SW480 (cell line): ENCODE data around the gene ATAD5.
"Not testable (repeated sequence)": the region's sequence is repeated elsewhere in the genome, so short reads cannot be mapped to it uniquely, and the experiment has no call there.

Experiments
- DNase-seq: peaks from one replicate; pipeline ENCODE4 v3.0.0-alpha.2; 2016; ENCODE audit warnings: low spot score

Gene ATAD5

DNA sequence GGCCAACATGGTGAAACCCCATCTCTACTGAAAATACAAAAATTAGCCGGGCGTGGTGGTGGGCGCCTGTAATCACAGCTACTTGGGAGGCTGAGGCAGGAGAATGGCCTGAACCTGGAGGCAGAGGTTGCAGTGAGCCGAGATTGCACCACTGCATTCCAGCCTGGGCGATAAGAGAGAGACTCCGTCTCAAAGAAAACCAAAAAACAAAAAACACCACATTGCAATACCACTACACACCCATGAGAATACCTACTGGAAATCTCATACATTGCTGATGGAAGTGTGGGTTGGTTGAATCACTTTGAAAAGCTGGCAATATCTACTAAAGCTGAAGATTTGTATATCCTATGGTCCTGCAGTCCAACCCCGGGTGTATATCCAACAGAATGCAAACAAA, 78.4 kb downstream of the ATAD5 start:
- DNase-seq: not testable (repeated sequence)

DNA sequence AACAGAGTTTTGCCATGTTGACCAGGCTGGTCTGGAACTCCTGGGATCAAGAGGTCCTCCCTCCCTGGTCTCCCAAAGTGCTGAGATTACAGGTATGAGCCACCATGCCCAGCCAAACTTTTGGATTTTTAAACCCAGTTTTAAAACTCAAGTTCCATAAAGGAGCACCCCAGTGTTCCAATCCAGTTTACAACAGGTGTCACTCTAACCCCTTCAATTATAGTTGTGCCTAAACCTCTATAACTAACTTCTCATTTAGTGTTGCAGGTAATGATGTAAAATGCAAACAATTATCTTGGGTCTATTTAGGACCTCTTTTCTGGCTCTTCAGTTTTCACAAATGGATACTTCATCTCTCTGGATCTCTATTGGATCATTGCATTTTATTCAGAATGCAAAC, 82.2 kb downstream of the ATAD5 start:
- DNase-seq: no peak

DNA sequence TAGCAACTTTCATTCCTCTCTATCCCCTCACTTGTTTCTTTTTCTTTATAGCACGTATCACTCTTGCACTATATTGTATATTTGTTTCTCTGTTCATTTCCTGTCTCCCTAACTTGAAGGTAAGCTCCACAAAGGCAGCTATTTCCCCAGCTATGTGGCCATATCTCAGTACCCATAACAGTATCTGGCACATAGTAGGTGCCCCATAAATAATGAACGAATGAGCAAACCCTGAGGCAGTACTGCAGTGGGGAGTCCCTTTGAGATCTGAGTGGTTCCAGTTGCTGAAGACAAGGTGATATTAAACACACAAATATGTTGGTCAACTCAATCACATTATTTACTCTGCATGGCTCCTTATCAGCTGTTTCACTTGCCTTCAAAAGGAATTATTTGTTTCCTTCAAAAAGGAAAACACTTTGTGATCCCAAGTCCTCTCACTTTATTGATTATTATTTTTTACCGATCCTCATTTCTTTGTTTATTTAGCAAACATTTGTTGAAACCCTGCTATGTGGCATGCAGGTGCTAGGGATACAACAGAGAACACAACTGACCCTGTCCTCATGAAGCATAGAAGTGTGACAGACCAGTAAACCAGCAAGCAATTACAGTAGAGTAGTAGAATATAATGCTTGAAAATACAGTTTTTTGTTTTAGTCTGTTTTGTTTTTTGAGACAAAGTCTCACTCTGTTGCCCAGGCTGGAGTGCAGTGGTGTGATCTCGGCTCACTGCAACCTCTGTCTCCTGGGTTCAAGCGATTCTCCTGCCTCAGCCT, 84.3 kb downstream of the ATAD5 start:
- no peak for DNase-seq

DNA sequence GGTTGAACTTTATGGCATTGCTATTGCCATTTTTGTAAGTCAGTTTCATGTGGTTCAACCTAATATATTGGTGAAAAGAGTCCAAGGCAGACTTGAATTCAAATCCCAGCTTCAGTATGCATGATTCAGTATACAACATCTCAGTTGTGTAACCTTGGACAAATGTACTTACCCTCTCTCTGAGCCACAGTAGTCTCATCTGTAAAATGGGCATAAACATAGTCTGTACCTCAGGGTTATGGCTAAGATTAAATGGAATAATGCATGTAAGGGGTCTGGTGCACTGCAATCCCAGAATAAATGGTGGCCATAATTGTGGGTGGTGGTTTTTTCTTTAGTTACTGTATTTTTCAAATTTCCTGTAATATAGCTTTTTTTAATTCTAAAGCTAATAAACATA, 85.3 kb downstream of the ATAD5 start:
- no peak for DNase-seq

DNA sequence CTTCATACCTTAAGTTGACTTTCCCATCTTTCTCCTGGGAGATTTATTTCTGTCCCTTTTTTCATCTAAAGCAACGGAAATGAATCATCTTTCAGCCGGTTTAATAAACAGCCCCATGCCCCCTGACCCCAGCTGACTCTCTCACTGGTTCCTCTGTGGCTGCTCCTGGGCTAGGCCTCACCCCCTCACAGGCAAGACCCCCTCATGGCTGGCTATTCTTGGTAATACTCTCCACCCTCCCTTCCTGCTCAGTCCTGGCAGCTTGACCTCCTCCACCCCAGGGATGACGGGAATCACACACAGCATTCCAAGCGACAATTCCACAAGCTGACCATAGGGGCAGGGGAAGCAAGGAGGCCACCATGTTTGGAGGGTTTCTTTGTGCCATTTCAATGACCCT, 88.5 kb downstream of the ATAD5 start:
- DNase-seq: no peak

DNA sequence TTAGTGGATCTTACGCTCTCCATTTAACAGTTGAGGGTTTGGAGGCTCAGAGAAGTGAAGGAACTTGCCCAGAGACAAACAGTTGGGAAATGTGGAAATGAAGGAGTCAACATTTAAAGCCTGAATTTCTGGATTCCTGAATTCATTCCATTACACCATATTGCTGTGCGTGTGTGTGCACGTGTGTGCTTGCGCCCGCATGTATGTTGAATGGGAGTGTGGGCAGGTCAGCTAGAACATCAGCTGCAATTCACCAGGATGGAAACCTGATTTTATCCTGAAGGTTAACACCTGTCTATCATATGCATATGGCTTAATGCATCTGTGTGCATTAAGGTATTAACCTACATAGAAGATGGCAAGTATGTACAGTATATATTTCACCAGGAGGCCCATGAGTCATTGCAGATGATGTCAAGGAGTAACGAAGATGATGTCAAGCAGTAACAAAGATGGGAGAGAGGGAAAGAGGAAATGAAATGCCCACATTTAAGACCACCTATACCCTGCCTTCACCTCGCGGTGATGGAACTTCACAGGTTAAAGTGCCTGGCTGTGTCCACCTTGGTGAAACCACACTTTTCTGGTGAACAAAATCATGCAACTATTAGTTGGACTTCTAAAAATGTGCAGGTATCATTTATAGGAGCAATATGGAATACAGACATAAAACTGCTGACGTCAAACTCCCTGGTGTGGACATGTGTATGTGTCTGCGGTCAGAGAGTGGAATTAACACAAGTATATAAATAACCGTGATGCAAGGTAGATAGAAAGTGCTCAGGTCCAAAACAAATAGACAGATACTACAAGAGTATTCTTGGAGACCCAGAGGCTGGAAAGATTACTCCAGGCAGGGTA, 89.1 kb downstream of the ATAD5 start:
- DNase-seq: no peak

DNA sequence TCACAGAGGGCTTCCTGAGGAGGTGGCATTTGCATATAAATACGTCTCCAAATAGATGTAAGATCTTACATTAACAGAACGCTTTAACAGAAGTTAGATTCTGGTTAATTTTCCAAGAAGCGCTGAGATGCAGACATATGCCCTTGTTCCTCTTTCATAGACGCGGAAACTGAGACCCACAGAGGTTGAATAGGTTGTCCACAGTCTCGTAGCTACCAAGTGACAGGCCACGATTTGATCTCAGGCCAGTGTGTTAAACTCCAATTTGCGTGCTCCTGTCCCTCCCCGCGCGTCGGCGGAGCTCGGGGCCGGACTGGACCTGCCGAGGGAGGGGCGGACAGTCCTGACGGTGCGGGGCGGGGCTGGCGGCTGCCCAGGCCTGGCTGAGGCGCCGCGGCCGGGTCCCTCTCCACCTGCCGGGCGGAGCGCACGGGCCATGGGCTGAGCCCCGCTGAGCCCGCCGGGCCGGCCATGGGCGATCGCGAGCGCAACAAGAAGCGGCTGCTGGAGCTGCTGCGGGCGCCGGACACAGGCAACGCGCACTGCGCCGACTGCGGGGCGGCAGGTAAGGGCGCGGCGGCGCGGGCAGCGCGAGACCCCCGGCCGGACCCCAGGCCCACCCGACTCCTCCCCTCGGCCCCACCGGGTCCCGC, 89.9 kb downstream of the ATAD5 start, which contains the start of gene ADAP2:
TSS of gene ADAP2 (plus strand) at position 402 of the 653 bp plus-strand sequence. CDS start at position 472, 70 bp downstream.
- DNase-seq: peak; percentile 26

DNA sequence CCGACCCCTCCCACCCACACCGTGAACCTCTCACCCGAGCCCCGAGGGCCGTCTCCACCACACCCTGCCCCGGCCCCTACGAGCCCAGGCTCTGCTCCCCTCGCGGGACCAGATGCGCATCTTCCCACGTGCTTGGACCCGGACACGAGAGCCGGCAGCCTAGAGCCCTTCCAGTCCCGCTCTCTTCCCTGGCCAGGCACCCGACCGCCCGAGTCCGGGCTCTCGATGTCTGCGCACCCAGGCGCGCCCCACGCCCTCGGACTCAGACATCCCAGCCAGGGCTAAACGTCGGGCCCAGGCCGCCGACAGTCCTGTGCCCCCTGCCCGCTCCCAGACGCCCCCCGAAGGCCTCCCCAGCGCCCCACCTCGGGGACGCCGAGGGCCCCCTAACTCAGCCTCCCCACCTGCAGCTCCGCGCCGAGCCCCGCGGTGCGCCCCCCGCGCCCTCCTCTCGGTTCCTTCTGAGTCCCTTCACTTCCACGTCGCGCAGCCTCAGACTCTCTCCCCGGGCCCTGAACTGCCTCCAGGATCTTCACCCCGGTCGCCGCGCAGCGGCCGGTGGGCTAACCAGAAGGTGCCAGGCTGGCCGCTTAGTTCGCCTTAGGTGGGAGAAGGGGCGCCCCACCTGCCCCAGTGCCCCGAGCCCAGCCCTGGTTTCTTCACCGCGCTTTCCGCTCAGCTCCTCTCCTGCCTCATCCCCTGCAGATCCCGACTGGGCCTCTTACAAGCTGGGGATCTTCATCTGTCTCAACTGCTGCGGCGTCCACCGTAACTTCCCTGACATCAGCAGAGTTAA, 90.7 kb downstream of the ATAD5 start:
- DNase-seq: no peak

DNA sequence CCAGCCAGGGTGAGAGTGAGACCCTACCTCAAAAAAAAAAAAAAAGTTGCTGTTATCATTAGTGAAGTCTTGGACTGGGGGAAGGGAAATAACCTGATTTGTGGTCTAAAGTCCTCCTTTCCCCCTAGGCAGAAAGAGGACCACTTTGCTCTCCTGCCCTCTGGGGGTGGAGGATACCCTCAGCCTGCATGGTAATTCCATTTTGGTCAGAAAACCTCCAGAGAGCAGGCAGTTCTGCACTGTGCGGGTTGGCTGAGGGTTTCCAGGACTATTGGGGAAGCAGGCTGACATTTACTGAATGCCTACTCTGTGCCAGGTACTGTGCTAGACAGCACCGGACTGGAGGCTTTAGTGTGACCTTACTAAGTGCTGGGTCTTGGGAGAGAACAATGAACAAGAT, 92.6 kb downstream of the ATAD5 start:
- no peak for DNase-seq

DNA sequence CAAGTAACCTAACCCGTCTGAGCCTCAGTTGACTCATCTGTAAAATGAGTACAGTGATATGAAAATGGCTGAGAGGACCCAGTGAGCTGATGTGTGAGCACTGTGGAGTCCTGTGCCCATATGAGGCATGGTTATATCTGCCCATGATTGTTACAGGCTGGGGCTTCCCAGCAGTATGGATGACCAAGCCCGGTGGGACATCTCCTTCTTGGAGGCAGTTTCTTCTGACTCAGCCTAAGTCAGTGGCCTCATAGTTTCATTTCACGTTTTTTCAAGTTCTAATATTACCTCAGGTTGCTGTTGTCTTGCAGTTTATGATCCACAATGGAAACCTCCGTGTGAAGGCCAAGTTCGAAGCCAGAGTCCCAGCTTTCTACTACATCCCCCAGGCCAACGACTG, 94.8 kb downstream of the ATAD5 start:
- DNase-seq: no peak

DNA sequence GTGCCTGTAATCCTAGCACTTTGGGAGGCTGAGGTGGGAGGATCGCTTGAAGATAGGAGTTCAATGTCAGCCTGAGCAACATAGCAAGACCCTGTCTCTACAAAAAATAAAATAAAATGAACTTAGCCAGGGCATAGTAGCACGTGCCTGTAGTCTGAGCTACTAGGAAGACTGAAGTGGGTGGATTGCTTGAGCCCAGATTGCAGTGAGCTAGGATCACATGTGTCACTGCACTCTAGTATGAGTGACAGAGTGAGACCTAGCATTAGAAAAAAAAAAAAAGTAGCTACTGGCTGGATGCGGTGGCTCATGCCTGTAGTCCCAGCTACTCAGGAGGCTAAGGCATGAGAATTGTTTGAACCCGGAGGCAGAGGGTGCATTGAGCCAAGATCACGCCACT, 96.0 kb downstream of the ATAD5 start:
- DNase-seq: no peak

DNA sequence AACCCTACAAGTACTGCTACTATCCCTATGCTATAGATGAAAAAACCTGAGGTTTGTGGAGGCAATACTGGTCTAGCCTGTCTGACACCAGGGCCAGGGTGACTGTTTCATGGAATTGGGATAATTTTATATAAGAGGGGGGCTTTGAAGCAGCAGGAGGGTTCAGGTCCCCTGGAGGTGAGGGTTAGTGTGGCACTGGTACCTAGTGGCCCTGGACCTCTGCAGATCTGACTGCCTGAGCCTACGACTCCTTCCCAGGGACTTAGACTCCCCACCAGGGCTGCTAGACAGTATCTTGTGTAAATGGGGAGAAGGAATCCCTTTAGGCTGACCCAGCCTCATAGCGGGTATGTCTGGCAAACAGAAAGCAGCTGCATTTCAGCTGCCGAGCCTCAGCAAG, 96.8 kb downstream of the ATAD5 start:
- DNase-seq: no peak

DNA sequence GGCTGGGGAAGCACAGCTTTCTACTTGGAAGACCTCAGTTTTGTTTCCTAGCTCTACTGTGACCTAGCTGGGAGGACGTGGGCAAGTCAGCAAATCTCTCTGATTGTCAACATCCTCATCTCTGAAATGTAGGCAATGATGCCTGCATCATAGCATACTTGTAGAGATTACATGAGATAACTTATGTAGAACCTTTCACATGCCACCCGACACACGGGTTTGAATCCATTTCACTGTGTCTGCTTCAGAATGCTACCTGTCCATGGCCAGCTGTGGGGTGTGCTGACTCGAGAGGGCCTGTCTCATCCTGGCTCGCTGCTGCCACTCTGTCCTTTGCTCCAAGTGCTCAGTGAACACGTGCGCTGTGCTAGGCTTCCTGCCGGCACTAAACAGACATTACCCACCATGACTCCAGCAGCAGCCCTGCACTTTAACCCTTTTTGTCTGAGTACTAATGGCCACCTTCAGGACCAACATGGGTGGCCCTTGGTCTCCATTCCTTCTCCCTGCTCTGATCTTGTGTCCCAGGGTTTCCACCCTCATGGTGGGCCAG, 97.4 kb downstream of the ATAD5 start:
- DNase-seq: no peak

DNA sequence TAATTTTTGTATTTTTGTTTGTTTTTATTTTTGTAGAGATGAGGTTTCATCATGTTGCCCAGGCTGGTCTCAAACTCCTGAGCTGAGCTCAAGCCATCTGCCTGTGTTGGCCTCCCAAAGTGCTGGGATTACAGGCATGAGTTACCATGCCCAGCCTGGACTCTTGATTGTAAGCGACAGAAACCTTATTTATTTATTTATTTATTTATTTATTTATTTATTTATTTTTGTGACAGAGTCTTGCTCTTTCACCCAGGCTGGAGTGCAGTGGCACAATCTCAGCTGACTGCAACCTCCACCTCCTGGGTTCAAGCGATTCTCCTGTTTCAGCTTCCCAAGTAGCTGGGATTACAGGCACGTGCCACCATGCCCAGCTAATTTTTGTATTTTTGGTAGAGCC, 98.1 kb downstream of the ATAD5 start:
- DNase-seq: not testable (repeated sequence)

DNA sequence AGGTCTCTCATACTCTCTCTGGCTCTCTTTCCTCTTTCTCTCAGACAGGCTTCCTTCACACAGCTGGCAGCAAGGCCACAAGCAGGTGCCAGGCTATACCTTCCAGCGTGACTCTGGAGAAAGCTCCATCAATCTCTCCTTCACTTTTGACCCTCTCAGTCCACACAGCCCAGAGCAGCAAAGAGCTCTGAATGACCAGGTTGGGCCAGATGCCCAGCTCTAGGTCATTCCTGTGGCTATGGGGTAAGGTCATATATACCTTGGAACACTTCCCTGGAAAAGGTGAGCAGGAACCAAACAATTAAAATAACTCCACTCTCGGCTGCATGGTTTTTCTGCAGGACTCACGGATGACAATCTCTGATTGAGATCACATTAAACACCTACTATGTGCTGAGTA, 98.7 kb downstream of the ATAD5 start:
- DNase-seq: no peak

DNA sequence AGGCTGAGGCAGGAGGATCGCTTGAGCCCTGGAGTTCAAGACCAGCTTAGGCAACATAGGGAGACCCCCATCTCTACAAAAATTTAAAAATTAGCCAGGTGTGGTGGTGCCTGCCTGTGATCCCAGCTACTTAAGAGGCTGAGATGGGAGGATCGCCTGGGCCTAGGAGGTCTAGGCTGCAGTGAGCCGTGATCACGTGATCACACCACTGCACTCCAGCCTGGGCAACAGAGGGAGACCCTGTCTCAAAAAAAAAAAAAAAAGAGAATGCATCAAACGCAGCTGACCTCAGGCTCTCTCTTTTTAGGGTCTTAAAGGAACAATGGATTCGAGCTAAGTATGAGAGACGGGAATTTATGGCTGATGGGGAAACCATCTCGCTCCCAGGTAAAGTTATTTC, 99.8 kb downstream of the ATAD5 start:
- not testable (repeated sequence) for DNase-seq

DNA sequence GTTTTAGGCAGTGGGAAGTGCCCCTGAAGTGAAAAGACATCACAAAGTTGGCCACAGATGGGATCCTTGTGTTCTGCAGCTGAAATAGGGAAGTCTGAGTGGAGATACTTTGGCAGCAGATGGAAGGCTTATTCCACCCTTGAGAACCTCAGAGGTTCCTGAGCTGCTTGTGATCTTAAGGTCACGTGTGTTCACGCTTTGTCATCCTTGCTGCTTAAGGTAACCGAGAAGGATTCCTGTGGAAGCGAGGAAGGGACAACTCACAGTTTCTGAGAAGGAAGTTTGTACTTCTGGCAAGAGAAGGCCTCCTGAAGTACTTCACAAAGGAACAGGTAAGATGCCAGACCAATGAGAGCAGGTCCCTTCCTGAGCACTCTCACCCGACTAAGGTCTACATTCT, 102.2 kb downstream of the ATAD5 start:
- no peak for DNase-seq

DNA sequence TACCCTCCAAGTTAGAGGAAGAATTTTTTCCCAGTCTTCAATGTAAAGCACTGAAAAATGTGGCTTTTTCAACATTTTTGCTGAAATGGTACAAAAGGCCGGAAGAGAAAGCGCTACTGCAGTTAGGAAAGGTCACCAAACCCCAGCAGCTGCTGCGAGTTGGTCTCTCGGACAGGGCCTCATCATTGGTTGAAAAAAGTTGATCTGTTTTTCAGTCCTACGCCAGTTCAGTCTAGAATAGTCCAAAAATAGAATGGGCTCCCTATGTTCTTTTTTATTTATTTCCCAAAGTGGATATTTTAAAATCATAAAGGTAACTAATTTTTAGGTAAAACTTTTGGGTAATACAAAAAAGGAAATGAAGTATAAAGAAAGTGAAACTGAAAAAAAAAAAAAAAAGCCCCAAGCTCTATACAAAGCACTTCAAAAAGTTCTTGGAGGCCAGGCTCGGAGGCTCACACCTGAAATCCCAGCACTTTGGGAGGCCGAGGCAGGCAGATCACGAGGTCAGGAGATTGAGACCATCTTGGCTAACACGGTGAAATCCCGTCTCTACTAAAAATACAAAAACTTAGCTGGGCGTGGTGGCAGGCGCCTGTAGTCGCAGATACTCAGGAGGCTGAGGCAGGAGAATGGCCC, 107.4 kb downstream of the ATAD5 start:
- DNase-seq: no peak

DNA sequence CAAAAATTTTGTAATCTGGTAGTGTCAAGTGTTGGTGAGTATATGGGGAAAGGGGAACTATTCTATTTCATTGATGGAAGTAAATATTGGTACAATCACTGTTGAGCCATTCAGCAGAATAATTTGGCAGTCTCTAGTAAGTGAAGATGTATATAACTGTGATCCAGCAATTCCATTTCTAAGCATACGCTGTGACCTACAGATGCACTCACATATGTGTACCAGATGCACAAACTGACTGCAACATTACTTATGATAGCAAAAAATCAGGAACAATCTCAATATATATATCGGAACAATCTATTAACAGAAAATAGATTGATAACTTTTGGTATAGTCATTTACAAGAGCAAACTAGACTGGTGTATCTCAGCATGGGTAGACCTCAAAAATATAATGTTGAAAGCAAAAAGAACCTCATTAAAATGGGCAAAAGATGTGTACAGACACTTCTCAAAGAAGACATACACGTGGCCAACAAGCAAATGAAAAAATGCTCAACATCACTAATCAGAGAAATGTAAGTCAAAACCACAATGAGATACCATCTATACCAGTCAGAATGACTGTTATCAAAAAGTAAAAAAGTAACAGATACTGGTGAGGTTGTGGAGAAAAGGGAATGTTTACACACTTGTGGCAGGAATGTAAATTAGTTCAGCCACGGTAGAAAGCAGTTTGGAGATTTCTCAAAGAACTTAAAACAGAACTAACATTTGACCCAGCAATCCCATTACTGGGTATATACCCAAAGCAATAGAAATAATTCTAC, 110.7 kb downstream of the ATAD5 start:
- DNase-seq: no peak
